ENCODE data around the gene DCAF8. TPM values are rescaled to one million over a fixed set of nuclear protein-coding genes. Genes with fewer than 3 reads are reported as not detected.

DCAF8 gene
- total RNA-seq, 1 experiment from 2014 or later, result 98.1 TPM

DNA sequence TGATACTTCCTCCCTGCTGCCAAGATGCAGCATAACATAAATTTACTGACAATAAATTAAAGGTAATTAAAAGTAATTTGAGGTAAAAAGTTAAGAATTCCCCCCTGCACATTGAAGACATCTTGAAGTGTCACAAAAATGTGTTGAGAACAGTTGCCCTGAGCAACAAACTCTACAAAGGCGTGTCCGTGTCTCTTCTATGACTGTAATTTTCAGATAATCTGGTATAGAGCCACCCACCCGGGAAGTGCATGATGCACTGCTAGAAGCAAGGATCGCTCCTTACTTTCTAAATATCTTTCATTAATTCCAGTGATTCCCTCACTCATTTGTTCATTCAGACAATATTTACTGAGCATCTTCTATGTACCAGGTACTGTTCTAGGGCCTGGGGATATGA, 83.0 kb downstream of the DCAF8 start:
- TF ChIP-seq ZFX (IDR thresholded peaks at IDR 0.05) (no peak), TCF7L2 (IDR thresholded peaks at IDR 0.05; ENCODE audit: borderline replicate concordance, extremely low read depth, insufficient read depth, insufficient read length) (no peak), POLR2A (IDR thresholded peaks at IDR 0.05; ENCODE audit: borderline replicate concordance, extremely low read depth, insufficient read depth, insufficient read length) (no peak), EZH2 (IDR thresholded peaks at IDR 0.05) (no peak), ELF1 (IDR thresholded peaks at IDR 0.05; ENCODE audit: borderline replicate concordance, low read depth) (no peak), EGR1 (IDR thresholded peaks at IDR 0.05; ENCODE audit: low read depth) (no peak)
- ChIA-PET RAD21 (ENCODE audit: low non-redundant PET in 1 of 2, low total read pairs in 2 of 2, uncharacterized antibody in 2 of 2, unreplicated experiment in 2 of 2) (no interaction called here), POLR2A (no interaction called here), CTCF (interaction anchor here (0.9 to 1.5 kb wide), 2 partner anchors 14 to 73 kb away, joined by 3 to 6 read pairs; no protein-coding TSS in a partner anchor)
- BruUV-seq (replicated peaks), result no TSS peak
- H3K79me2 ChIP-seq (ENCODE audit: insufficient read depth, low read length), result no peaks in the 10 kb centered on the region
- no peak overlapping the region for H3K4me2 ChIP-seq (ENCODE audit: low read length)
- H3K36me3 ChIP-seq (ENCODE audit: control insufficient read depth in 1 of 2, insufficient read depth in 2 of 2, low read length in 2 of 2), result no peaks in the 10 kb centered on the region
- no peaks in the 10 kb centered on the region for H4K20me1 ChIP-seq (ENCODE audit: insufficient read depth)
- no peaks in the 10 kb centered on the region for H3K9me2 ChIP-seq (ENCODE audit: insufficient read depth)
- no peak overlapping the region for H3K27ac ChIP-seq (ENCODE audit: low read depth, low read length)
- no peak overlapping the region for H3K4me3 ChIP-seq (replicated peaks in 1 of 2; ENCODE audit: low read depth in 1 of 2, low read length in 2 of 2)
- H3K9me3 ChIP-seq (ENCODE audit: control insufficient read depth in 1 of 2, insufficient read depth in 1 of 2, low read depth in 1 of 2, low read length in 2 of 2), result no peaks in the 10 kb centered on the region
- H3K27me3 ChIP-seq (ENCODE audit: insufficient read depth, low read length), result no peaks in the 10 kb centered on the region; the same call in 1 of the 2 replicates
- no peaks in the 10 kb centered on the region for H3K4me1 ChIP-seq (ENCODE audit: control insufficient read depth in 1 of 2, insufficient read depth in 2 of 2, low read length in 2 of 2)
- ATAC-seq (no peak), DNase-seq (ENCODE audit: low read depth, low spot score) (no peak)
- no peak overlapping the region for H2AFZ ChIP-seq (ENCODE audit: low read depth, low read length, poor library complexity, severe bottlenecking)
- no peak overlapping the region for H3K9ac ChIP-seq (ENCODE audit: low read length)
- intact Hi-C loops (cut with micrococcal nuclease), result no loop called here

DNA sequence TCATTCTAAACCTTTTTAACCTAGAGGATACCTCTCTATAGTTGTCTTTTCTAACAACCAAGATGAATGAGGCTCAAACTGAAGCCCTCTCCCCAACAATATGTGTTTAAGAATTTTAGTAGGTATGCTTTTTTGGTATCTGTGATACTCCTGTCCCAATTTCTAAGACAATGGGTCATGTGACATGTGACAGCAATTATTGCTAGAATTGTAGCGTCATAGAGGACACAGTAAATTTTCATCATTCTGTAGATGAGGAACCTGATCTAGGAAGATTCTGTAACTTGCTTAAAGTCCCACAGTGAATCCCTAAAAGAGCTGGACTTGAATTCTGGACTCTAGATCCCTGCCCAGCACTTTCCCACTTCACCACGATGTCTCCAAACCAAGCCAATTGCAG, 83.6 kb downstream of the DCAF8 start:
- ChIA-PET CTCF (interaction anchor here (0.9 to 1.5 kb wide), 2 partner anchors 15 to 73 kb away, joined by 3 to 6 read pairs; no protein-coding TSS in a partner anchor), RAD21 (ENCODE audit: low non-redundant PET in 1 of 2, low total read pairs in 2 of 2, uncharacterized antibody in 2 of 2, unreplicated experiment in 2 of 2) (no interaction called here), POLR2A (no interaction called here)
- Histone ChIP-seq H3K4me1 (ENCODE audit: control insufficient read depth in 1 of 2, insufficient read depth in 2 of 2, low read length in 2 of 2) (no peaks in the 10 kb centered on the region), H3K27me3 (ENCODE audit: insufficient read depth, low read length) (no peaks in the 10 kb centered on the region; the same call in 1 of the 2 replicates), H4K20me1 (ENCODE audit: insufficient read depth) (no peaks in the 10 kb centered on the region), H3K9me3 (ENCODE audit: control insufficient read depth in 1 of 2, insufficient read depth in 1 of 2, low read depth in 1 of 2, low read length in 2 of 2) (no peaks in the 10 kb centered on the region), H3K9ac (ENCODE audit: low read length) (no peak overlapping the region), H3K4me2 (ENCODE audit: low read length) (no peak overlapping the region), H3K79me2 (ENCODE audit: insufficient read depth, low read length) (no peaks in the 10 kb centered on the region), H3K9me2 (ENCODE audit: insufficient read depth) (no peaks in the 10 kb centered on the region), H3K36me3 (ENCODE audit: control insufficient read depth in 1 of 2, insufficient read depth in 2 of 2, low read length in 2 of 2) (no peaks in the 10 kb centered on the region), H2AFZ (ENCODE audit: low read depth, low read length, poor library complexity, severe bottlenecking) (no peak overlapping the region), H3K27ac (ENCODE audit: low read depth, low read length) (no peak overlapping the region), H3K4me3 (replicated peaks in 1 of 2; ENCODE audit: low read depth in 1 of 2, low read length in 2 of 2) (no peak overlapping the region)
- DNase-seq (ENCODE audit: low read depth, low spot score), result no peak
- no peak for ATAC-seq
- TF ChIP-seq, protein P1, sequence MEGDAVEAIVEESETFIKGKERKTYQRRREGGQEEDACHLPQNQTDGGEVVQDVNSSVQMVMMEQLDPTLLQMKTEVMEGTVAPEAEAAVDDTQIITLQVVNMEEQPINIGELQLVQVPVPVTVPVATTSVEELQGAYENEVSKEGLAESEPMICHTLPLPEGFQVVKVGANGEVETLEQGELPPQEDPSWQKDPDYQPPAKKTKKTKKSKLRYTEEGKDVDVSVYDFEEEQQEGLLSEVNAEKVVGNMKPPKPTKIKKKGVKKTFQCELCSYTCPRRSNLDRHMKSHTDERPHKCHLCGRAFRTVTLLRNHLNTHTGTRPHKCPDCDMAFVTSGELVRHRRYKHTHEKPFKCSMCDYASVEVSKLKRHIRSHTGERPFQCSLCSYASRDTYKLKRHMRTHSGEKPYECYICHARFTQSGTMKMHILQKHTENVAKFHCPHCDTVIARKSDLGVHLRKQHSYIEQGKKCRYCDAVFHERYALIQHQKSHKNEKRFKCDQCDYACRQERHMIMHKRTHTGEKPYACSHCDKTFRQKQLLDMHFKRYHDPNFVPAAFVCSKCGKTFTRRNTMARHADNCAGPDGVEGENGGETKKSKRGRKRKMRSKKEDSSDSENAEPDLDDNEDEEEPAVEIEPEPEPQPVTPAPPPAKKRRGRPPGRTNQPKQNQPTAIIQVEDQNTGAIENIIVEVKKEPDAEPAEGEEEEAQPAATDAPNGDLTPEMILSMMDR (IDR thresholded peaks at IDR 0.05 in 2 of 3, conservative IDR thresholded peaks at IDR 0.05 in 1 of 3; ENCODE audit: borderline replicate concordance in 1 of 3, insufficient read depth in 1 of 3, low read depth in 2 of 3, low read length in 2 of 3), result no peak
- TF ChIP-seq ELF1 (IDR thresholded peaks at IDR 0.05; ENCODE audit: borderline replicate concordance, low read depth) (no peak), EZH2 (IDR thresholded peaks at IDR 0.05) (no peak), EZH2phosphoT487 (IDR thresholded peaks at IDR 0.05; ENCODE audit: borderline replicate concordance) (no peak), ZFX (IDR thresholded peaks at IDR 0.05) (no peak), EGR1 (IDR thresholded peaks at IDR 0.05; ENCODE audit: low read depth) (no peak), RAD21 (IDR thresholded peaks at IDR 0.05; ENCODE audit: low read depth) (no peak), CBX3 (IDR thresholded peaks at IDR 0.05; ENCODE audit: low read depth) (no peak), TCF7L2 (IDR thresholded peaks at IDR 0.05; ENCODE audit: borderline replicate concordance, extremely low read depth, insufficient read depth, insufficient read length) (no peak), POLR2A (IDR thresholded peaks at IDR 0.05; ENCODE audit: borderline replicate concordance, extremely low read depth, insufficient read depth, insufficient read length) (no peak), POLR2AphosphoS5 (IDR thresholded peaks at IDR 0.05; ENCODE audit: low read depth, low read length) (no peak), SRF (IDR thresholded peaks at IDR 0.05; ENCODE audit: low read depth) (no peak), CEBPB (IDR thresholded peaks at IDR 0.05; ENCODE audit: low read depth) (no peak), JUND (IDR thresholded peaks at IDR 0.05) (no peak)
- TF ChIP-seq, protein P2, sequence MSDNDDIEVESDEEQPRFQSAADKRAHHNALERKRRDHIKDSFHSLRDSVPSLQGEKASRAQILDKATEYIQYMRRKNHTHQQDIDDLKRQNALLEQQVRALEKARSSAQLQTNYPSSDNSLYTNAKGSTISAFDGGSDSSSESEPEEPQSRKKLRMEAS (IDR thresholded peaks at IDR 0.05), result no peak
- intact Hi-C loops (cut with micrococcal nuclease), result no loop called here
- BruUV-seq (replicated peaks), result no TSS peak
